BJ (cell line): ENCODE data around the gene ZNF474. TPM values are rescaled to one million over a fixed set of nuclear protein-coding genes. Genes with fewer than 3 reads are reported as not detected.

Source experiments
- CTCF ChIA-PET: fragments of 350-600 bp; formaldehyde crosslinking; extraction: SDS; loops from one replicate; lab custom pipeline; 2021; ENCODE audit warnings: antibody characterized with exemption, inconsistent platforms; lab: Yijun Ruan, JAX
- POLR2A ChIA-PET: fragments of 300-600 bp; sonication (Branson Sonifier 250); formaldehyde crosslinking; extraction: SDS; loops from one replicate; lab custom pipeline; 2021; ENCODE audit warnings: antibody characterized with exemption; lab: Charles Lee
- DNase-seq: peaks from one replicate; pipeline ENCODE4 v3.0.0-alpha.2; 2011; ENCODE audit warnings: low read depth
- H3K27me3 ChIP-seq: 2 replicates; pipeline ENCODE4 v1.6.0; 2011; ENCODE audit warnings: low read length; ENCODE audit not compliant: control insufficient read depth, insufficient read depth
- H3K36me3 ChIP-seq: 2 replicates; pipeline ENCODE4 v1.5.1; 2011; ENCODE audit warnings: low read length; ENCODE audit not compliant: control insufficient read depth, insufficient read depth
- H3K4me3 ChIP-seq: 2 replicates; pipeline ENCODE4 v1.5.1; 2011; ENCODE audit warnings: low read depth, mild to moderate bottlenecking, control low read depth, low read length
- polyA plus RNA-seq: library from polyadenylated mRNA; depleted of rRNA; stranded (reverse); fragments of >200 nt; gene quantifications from 2 replicates; pipeline ENCODE4 v1.2.3, GENCODE V29; 2011
- TF ChIP-seq, protein P1 (sequence below): IDR thresholded peaks from 2 replicates; pipeline ENCODE4 v1.5.1; 2011; ENCODE audit warnings: low read depth, mild to moderate bottlenecking, control low read depth, inconsistent platforms, low read length, moderate library complexity; ENCODE audit not compliant: insufficient read depth

ZNF474 gene
- polyA plus RNA-seq, 1 experiment, result 0.22 TPM

DNA sequence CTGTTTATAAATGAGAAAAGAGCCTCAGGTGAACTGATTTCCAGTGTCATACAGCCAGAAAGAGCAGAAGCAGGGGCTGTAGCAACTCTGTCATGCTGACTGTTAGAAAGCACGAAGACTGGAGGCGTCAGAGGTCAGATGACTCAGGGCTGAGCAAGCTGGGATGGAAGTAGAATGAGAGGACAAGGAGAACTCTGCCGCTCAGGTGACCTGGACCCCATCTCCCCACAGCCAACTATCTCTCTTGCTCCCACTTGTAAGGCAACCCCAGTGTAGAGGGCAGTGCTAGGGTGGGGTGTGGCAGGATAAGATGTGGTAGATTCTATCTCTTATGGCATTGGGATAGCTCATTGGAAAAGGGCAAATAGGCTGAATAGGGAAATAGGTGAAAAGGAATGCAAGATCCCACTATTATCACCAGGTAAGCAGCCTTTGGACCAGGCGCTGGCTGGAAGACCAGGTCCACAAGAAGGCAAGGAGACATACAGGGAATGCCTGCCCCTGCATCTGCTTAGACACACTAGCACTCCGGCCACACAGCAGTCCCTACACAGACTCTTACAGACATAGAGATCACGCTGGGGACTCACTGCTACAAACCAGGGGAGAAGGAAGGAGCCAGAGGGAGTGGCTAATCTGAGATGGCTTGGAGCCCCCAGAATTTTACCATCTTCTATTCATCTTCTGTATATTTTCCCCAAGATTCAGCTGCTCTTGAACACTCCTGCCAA lies 30.1 kb upstream of the ZNF474 start:
- POLR2A ChIA-PET, result no interaction called here
- H3K36me3 ChIP-seq, result no peaks in the 10 kb centered on the region
- DNase-seq, result no peak
- no peaks in the 10 kb centered on the region for H3K27me3 ChIP-seq
- CTCF ChIA-PET, result interaction anchor here (0.6 to 1.6 kb wide), 6 partner anchors 9 to 135 kb away, joined by 3 to 6 read pairs (median 5); no protein-coding TSS in a partner anchor
- TF ChIP-seq, protein P1, sequence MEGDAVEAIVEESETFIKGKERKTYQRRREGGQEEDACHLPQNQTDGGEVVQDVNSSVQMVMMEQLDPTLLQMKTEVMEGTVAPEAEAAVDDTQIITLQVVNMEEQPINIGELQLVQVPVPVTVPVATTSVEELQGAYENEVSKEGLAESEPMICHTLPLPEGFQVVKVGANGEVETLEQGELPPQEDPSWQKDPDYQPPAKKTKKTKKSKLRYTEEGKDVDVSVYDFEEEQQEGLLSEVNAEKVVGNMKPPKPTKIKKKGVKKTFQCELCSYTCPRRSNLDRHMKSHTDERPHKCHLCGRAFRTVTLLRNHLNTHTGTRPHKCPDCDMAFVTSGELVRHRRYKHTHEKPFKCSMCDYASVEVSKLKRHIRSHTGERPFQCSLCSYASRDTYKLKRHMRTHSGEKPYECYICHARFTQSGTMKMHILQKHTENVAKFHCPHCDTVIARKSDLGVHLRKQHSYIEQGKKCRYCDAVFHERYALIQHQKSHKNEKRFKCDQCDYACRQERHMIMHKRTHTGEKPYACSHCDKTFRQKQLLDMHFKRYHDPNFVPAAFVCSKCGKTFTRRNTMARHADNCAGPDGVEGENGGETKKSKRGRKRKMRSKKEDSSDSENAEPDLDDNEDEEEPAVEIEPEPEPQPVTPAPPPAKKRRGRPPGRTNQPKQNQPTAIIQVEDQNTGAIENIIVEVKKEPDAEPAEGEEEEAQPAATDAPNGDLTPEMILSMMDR, result no peak
- H3K4me3 ChIP-seq, result no peak overlapping the region

DNA sequence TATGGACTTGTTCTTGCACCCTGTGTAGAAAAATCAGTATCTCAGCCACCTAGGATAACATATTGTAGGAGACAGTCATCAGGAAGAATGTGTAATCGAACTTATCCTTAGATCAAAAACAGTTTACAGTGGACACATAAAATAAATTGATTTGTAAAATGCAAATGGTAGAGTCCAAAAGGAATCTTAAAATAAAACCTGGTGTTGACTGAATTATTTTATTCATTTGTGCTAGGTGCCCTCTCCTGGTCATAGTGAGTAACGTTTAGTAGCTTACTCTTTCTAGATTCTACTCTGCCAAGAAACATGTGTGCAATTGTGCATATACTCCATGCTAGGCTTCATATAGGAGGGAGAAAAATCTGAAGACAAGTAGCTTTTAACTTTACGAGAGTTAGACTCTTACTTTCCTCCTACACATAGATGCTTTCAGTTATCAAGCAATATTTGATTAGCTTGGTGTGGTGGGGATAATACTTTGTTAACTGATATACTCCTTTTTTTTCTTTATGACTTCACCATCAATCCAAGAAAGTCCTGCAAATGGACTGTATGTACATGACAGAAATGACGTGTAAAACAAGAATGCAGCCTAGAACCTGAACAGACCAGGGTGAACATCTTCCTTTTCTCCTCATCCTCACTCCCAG lies 27.6 kb upstream of the ZNF474 start:
- DNase-seq, result no peak
- Histone ChIP-seq H3K4me3 (no peak overlapping the region), H3K27me3 (no peaks in the 10 kb centered on the region), H3K36me3 (no peaks in the 10 kb centered on the region)
- TF ChIP-seq, protein P1, result peak; percentile 64
- ChIA-PET POLR2A (interaction anchor here (0.7 kb wide), 1 partner anchor 191 kb away, joined by 5 read pairs; no protein-coding TSS in a partner anchor), CTCF (interaction anchor here (0.6 to 2.8 kb wide), 20 partner anchors 8 to 141 kb away, joined by 3 to 13 read pairs (median 4); partner anchors contain the start of gene SRFBP1)

DNA sequence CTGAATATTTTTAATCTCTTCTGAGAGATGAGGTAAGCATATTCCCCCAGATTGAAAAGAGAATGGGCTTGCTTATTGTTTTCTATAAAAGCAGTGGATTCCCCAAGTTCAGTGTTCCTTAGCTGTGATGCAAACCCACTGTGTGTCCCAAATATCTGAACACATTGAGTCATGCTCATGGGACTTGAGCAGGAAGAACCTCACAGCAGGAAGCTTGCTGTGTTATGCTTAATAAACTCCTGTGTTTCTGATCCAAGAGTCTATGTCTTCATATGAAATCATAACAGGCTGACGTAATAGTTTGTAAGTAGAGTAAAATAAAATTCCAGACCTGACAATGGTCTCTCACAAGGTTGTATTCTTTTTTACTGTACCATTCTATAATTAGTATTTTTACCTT lies 26.5 kb upstream of the ZNF474 start:
- Histone ChIP-seq H3K27me3 (no peaks in the 10 kb centered on the region), H3K4me3 (no peak overlapping the region), H3K36me3 (no peaks in the 10 kb centered on the region)
- TF ChIP-seq, protein P1, result no peak
- ChIA-PET CTCF (interaction anchor here (1.2 to 3.1 kb wide), 10 partner anchors 19 to 142 kb away, joined by 4 to 13 read pairs (median 8); partner anchors contain the start of gene SRFBP1), POLR2A (no interaction called here)
- no peak for DNase-seq

DNA sequence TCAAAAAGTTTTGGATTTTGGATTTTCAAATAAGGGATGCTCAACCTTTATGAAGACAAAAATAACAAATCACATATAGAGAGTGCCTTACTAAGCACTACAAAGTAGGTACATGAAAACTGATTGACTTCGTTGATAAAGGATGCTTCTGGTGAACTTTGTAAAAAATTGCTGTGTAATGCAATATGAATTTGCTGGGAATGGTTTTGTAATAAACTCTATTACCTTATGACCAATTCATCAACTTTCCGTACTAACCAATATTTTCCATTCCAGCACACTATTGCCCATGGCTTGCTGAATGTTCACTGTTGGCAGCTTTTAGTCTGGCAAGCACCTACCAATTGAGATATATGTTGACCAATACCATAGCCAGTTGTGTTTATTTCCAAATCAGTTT lies 23.4 kb upstream of the ZNF474 start:
- H3K4me3 ChIP-seq, result no peak overlapping the region
- TF ChIP-seq, protein P1, result no peak
- POLR2A ChIA-PET, result no interaction called here
- H3K27me3 ChIP-seq, result no peaks in the 10 kb centered on the region
- H3K36me3 ChIP-seq, result no peaks in the 10 kb centered on the region
- DNase-seq, result no peak
- CTCF ChIA-PET, result no interaction called here

DNA sequence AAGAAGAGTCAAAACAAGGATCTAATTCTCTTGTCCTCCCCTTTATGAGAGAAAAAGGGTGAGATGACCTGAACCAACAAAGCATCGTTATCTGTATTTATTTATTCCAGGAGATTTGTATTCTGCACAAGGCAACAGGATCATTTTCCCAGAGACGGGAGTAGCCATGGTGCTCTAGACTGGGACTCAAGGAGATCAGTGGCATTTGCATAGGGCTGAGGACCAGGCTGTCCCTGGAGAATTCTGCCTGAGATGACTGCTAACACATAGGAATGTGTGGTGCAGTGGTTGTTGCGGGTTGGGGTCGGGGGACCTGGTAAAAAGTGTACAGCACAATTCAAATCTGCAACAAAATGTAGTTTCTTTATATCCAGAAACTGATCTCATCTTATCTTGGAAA lies 22.3 kb upstream of the ZNF474 start:
- Histone ChIP-seq H3K36me3 (no peaks in the 10 kb centered on the region), H3K4me3 (no peak overlapping the region), H3K27me3 (no peaks in the 10 kb centered on the region)
- CTCF ChIA-PET, result no interaction called here
- TF ChIP-seq, protein P1, result no peak
- DNase-seq, result no peak
- POLR2A ChIA-PET, result no interaction called here
